ENCODE data around the gene WDR38. TPM values are rescaled to one million over a fixed set of nuclear protein-coding genes. Genes with fewer than 3 reads are reported as not detected.

The WDR38 gene
- total and polyA plus RNA-seq, 2 donors (not counting 1 experiment from before 2014, with no cell fraction given): not detected

DNA sequence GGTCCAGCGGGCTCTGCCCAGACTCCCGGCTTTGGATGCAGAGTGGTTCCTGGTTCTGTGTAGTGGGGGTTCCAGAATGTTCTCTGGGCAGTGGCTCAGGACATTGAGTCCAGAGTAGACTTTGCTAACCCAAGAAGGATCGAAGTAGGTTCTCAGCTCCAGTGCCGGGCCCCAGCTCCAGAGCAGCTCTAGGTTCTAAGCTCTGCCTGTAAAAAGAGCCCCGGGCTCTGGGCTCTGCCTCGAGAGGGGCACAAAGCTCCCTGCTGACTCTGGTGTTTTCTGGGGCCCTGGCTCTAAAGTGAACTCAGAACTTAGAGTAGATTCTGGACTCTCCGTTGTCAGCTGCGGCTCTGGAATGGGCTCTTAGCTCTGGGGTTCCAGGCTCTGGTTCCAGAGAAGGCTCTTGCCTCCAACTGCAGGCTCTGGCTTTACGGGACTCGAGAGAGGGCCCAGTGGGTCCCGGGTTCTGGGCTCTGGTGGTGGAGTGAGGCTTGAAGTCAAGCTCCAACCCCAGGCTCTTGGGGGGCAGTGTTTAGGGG, 414 bp downstream of the WDR38 start:
- H3K9ac ChIP-seq (ENCODE audit: insufficient read depth, low read length): no peak overlapping the region
- no peak overlapping the region for H2AFZ ChIP-seq (ENCODE audit: low read length)

DNA sequence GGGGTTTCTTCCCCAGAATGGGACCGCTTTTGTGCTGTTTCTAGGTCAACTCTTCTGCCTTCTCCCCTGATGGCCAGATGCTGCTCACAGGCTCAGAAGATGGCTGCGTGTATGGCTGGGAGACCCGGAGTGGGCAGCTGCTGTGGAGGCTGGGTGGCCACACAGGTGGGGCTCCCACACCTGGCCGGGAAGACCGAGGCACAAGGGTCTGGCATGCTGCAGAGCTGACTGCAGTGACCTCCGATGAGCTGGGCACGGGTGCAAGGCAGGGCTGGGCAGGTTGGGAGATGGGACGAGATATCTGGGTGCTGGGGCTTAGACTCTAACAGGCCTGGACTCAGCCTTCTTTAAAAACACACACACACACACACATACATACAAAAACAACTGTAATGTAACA, 901 bp downstream of the WDR38 start:
- Histone ChIP-seq H2AFZ (ENCODE audit: low read length) (no peak overlapping the region), H3K9ac (ENCODE audit: insufficient read depth, low read length) (no peak overlapping the region), H4K20me1 (ENCODE audit: control insufficient read depth, extremely low read depth, insufficient read depth, low read length) (peaks cover 2% of the 10 kb centered on the region), H3K79me2 (ENCODE audit: control insufficient read depth, insufficient read depth, low read length) (peaks cover 10% of the 10 kb centered on the region), H3K27ac (ENCODE audit: insufficient read depth, low read length) (no peak overlapping the region), H3K4me2 (ENCODE audit: extremely low read depth, insufficient read depth, low read length) (no peak overlapping the region), H3K4me3 (replicated peaks in 1 of 4; ENCODE audit: control extremely low read depth in 1 of 4, insufficient read depth in 1 of 4, low read depth in 3 of 4, low read length in 4 of 4) (no peak overlapping the region), H3K9me3 (ENCODE audit: control insufficient read depth, insufficient read depth, low read depth, low read length) (no peaks in the 10 kb centered on the region), H3K4me1 (ENCODE audit: control insufficient read depth, extremely low read depth, insufficient read depth, low read length) (peaks cover 3% of the 10 kb centered on the region), H3K27me3 (ENCODE audit: control insufficient read depth, insufficient read depth, low read length) (no peaks in the 10 kb centered on the region), H3K36me3 (ENCODE audit: control insufficient read depth, insufficient read depth, low read length) (peaks cover 20% of the 10 kb centered on the region)
- no peak for DNase-seq (ENCODE audit: low read depth in 2 of 2)
- TF ChIP-seq EZH2 (IDR thresholded peaks at IDR 0.05; ENCODE audit: low read length, missing control alignments): no peak
- TF ChIP-seq, protein P1, sequence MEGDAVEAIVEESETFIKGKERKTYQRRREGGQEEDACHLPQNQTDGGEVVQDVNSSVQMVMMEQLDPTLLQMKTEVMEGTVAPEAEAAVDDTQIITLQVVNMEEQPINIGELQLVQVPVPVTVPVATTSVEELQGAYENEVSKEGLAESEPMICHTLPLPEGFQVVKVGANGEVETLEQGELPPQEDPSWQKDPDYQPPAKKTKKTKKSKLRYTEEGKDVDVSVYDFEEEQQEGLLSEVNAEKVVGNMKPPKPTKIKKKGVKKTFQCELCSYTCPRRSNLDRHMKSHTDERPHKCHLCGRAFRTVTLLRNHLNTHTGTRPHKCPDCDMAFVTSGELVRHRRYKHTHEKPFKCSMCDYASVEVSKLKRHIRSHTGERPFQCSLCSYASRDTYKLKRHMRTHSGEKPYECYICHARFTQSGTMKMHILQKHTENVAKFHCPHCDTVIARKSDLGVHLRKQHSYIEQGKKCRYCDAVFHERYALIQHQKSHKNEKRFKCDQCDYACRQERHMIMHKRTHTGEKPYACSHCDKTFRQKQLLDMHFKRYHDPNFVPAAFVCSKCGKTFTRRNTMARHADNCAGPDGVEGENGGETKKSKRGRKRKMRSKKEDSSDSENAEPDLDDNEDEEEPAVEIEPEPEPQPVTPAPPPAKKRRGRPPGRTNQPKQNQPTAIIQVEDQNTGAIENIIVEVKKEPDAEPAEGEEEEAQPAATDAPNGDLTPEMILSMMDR (conservative IDR thresholded peaks at IDR 0.05 in 1 of 2, IDR thresholded peaks at IDR 0.05 in 1 of 2; ENCODE audit: low read depth in 1 of 2, low read length in 2 of 2): no peak

More for the DNA sequence above, 414 bp downstream of the WDR38 start:
- peaks cover 2% of the 10 kb centered on the region for H4K20me1 ChIP-seq (ENCODE audit: control insufficient read depth, extremely low read depth, insufficient read depth, low read length)
- H3K4me2 ChIP-seq (ENCODE audit: extremely low read depth, insufficient read depth, low read length): peak overlapping the region; percentile 84
- TF ChIP-seq, protein P1 (conservative IDR thresholded peaks at IDR 0.05 in 1 of 2, IDR thresholded peaks at IDR 0.05 in 1 of 2; ENCODE audit: low read depth in 1 of 2, low read length in 2 of 2): no peak
- TF ChIP-seq EZH2 (IDR thresholded peaks at IDR 0.05; ENCODE audit: low read length, missing control alignments): no peak
- peak overlapping the region in 3 of 4 experiments; percentile 47 to 59 (median 50) for H3K4me3 ChIP-seq (replicated peaks in 1 of 4; ENCODE audit: control extremely low read depth in 1 of 4, insufficient read depth in 1 of 4, low read depth in 3 of 4, low read length in 4 of 4)
- H3K27ac ChIP-seq (ENCODE audit: insufficient read depth, low read length): no peak overlapping the region
- DNase-seq (ENCODE audit: low read depth in 2 of 2): no peak
- H3K9me3 ChIP-seq (ENCODE audit: control insufficient read depth, insufficient read depth, low read depth, low read length): no peaks in the 10 kb centered on the region
- peaks cover 6% of the 10 kb centered on the region for H3K79me2 ChIP-seq (ENCODE audit: control insufficient read depth, insufficient read depth, low read length)
- peaks cover 16% of the 10 kb centered on the region for H3K36me3 ChIP-seq (ENCODE audit: control insufficient read depth, insufficient read depth, low read length)
- H3K27me3 ChIP-seq (ENCODE audit: control insufficient read depth, insufficient read depth, low read length): no peaks in the 10 kb centered on the region
- H3K4me1 ChIP-seq (ENCODE audit: control insufficient read depth, extremely low read depth, insufficient read depth, low read length): peaks cover 3% of the 10 kb centered on the region

DNA sequence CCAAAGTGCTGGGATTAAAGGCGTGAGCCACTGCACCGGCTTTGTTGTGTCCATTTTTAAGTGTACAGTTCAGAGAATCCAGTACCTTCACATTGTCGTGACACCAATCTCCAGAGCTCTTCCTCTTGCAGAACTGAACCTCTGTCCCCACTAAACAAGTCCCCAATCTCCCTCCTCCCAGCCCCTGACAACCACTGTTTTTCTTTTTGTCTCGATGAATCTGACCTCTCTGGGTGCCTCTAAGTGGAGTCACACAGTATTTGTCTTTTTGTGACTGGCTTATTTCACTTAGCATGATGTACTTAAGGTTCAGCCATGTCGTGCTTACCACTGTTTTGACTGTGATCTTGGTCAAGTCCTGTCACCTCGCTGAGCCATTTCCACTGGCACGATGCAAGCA, 1.6 kb downstream of the WDR38 start:
- Histone ChIP-seq H3K27me3 (ENCODE audit: control insufficient read depth, insufficient read depth, low read length) (no peaks in the 10 kb centered on the region), H3K27ac (ENCODE audit: insufficient read depth, low read length) (no peak overlapping the region), H3K9me3 (ENCODE audit: control insufficient read depth, insufficient read depth, low read depth, low read length) (no peaks in the 10 kb centered on the region), H2AFZ (ENCODE audit: low read length) (no peak overlapping the region), H3K4me2 (ENCODE audit: extremely low read depth, insufficient read depth, low read length) (no peak overlapping the region), H3K4me3 (replicated peaks in 1 of 4; ENCODE audit: control extremely low read depth in 1 of 4, insufficient read depth in 1 of 4, low read depth in 3 of 4, low read length in 4 of 4) (no peak overlapping the region), H3K4me1 (ENCODE audit: control insufficient read depth, extremely low read depth, insufficient read depth, low read length) (peaks cover 4% of the 10 kb centered on the region), H3K79me2 (ENCODE audit: control insufficient read depth, insufficient read depth, low read length) (peaks cover 17% of the 10 kb centered on the region), H3K9ac (ENCODE audit: insufficient read depth, low read length) (no peak overlapping the region), H4K20me1 (ENCODE audit: control insufficient read depth, extremely low read depth, insufficient read depth, low read length) (peaks cover 2% of the 10 kb centered on the region), H3K36me3 (ENCODE audit: control insufficient read depth, insufficient read depth, low read length) (peaks cover 25% of the 10 kb centered on the region)
- TF ChIP-seq, protein P1 (conservative IDR thresholded peaks at IDR 0.05 in 1 of 2, IDR thresholded peaks at IDR 0.05 in 1 of 2; ENCODE audit: low read depth in 1 of 2, low read length in 2 of 2): no peak
- TF ChIP-seq EZH2 (IDR thresholded peaks at IDR 0.05; ENCODE audit: low read length, missing control alignments): no peak
- DNase-seq (ENCODE audit: low read depth in 2 of 2): no peak
